ENCODE data around the gene TMEM175. TPM values are rescaled to one million over a fixed set of nuclear protein-coding genes. Genes with fewer than 3 reads are reported as not detected.

TMEM175 gene
- total RNA-seq, 2 donors from 2014 or later = 36.9 to 43.6 TPM

- no peak for ATAC-seq
- Mint-ChIP-seq H3K4me1 (no peaks in the 10 kb centered on the region), H3K27ac (no peak overlapping the region), H3K36me3 (ENCODE audit: low read depth) (no peaks in the 10 kb centered on the region), H3K4me3 (no peak overlapping the region), H3K27me3 (no peaks in the 10 kb centered on the region)
- H3K9me3 ChIP-seq (ENCODE audit: control insufficient read depth, low read length, poor library complexity, severe bottlenecking) = no peaks in the 10 kb centered on the region
- DNase-seq = no peak
Measured at GRCh38 chr4:965048-965765, 32.9 kb downstream of the TMEM175 start.

- H3K9me3 ChIP-seq (ENCODE audit: control insufficient read depth, low read length, poor library complexity, severe bottlenecking) = no peaks in the 10 kb centered on the region
- ATAC-seq (no peak), DNase-seq (no peak)
- Mint-ChIP-seq H3K27me3 (no peaks in the 10 kb centered on the region), H3K4me1 (peaks cover 2% of the 10 kb centered on the region), H3K36me3 (ENCODE audit: low read depth) (no peaks in the 10 kb centered on the region), H3K27ac (no peak overlapping the region), H3K4me3 (no peak overlapping the region)
Measured at GRCh38 chr4:965766-966134, 33.5 kb downstream of the TMEM175 start.

- no peak overlapping the region for H3K27ac Mint-ChIP-seq
- H3K9me3 ChIP-seq (ENCODE audit: control insufficient read depth, low read length, poor library complexity, severe bottlenecking) = no peaks in the 10 kb centered on the region
- ATAC-seq (no peak), DNase-seq (no peak)
- no peaks in the 10 kb centered on the region for H3K27me3 Mint-ChIP-seq
- no peaks in the 10 kb centered on the region for H3K36me3 Mint-ChIP-seq (ENCODE audit: low read depth)
- no peak overlapping the region for H3K4me3 Mint-ChIP-seq
- peaks cover 6% of the 10 kb centered on the region for H3K4me1 Mint-ChIP-seq
Measured at GRCh38 chr4:966266-967112, 34.2 kb downstream of the TMEM175 start.

- Mint-ChIP-seq H3K36me3 (ENCODE audit: low read depth) (no peaks in the 10 kb centered on the region), H3K4me1 (peaks cover 6% of the 10 kb centered on the region), H3K27ac (no peak overlapping the region), H3K4me3 (peak overlapping the region; percentile 25), H3K27me3 (no peaks in the 10 kb centered on the region)
- no peak for DNase-seq
- peak; percentile 26 for ATAC-seq
- H3K9me3 ChIP-seq (ENCODE audit: control insufficient read depth, low read length, poor library complexity, severe bottlenecking) = no peaks in the 10 kb centered on the region
Measured at GRCh38 chr4:967113-968104, 35.1 kb downstream of the TMEM175 start.

- DNase-seq = no peak
- peaks cover 6% of the 10 kb centered on the region for H3K4me1 Mint-ChIP-seq
- H3K4me3 Mint-ChIP-seq = peak overlapping the region; percentile 25
- H3K27ac Mint-ChIP-seq = no peak overlapping the region
- no peaks in the 10 kb centered on the region for H3K36me3 Mint-ChIP-seq (ENCODE audit: low read depth)
- no peaks in the 10 kb centered on the region for H3K9me3 ChIP-seq (ENCODE audit: control insufficient read depth, low read length, poor library complexity, severe bottlenecking)
- no peaks in the 10 kb centered on the region for H3K27me3 Mint-ChIP-seq
- ATAC-seq = no peak
Measured at GRCh38 chr4:968221-968620, 36.0 kb downstream of the TMEM175 start.

- no peaks in the 10 kb centered on the region for H3K9me3 ChIP-seq (ENCODE audit: control insufficient read depth, low read length, poor library complexity, severe bottlenecking)
- Mint-ChIP-seq H3K4me3 (no peak overlapping the region), H3K36me3 (ENCODE audit: low read depth) (no peaks in the 10 kb centered on the region), H3K27me3 (no peaks in the 10 kb centered on the region), H3K27ac (no peak overlapping the region), H3K4me1 (peaks cover 6% of the 10 kb centered on the region)
- ATAC-seq (no peak), DNase-seq (no peak)
Measured at GRCh38 chr4:968621-969394, 36.5 kb downstream of the TMEM175 start.

GRCh38 chr4:970046-970745, 37.9 kb downstream of the TMEM175 start:
- no peak for ATAC-seq
- H3K27ac Mint-ChIP-seq = no peak overlapping the region
- H3K4me3 Mint-ChIP-seq = no peak overlapping the region
- H3K36me3 Mint-ChIP-seq (ENCODE audit: low read depth) = no peaks in the 10 kb centered on the region
- no peaks in the 10 kb centered on the region for H3K27me3 Mint-ChIP-seq
- peaks cover 6% of the 10 kb centered on the region for H3K4me1 Mint-ChIP-seq
- DNase-seq = no peak
- H3K9me3 ChIP-seq (ENCODE audit: control insufficient read depth, low read length, poor library complexity, severe bottlenecking) = no peaks in the 10 kb centered on the region

GRCh38 chr4:970854-971520, 38.7 kb downstream of the TMEM175 start:
- no peak for DNase-seq
- H3K9me3 ChIP-seq (ENCODE audit: control insufficient read depth, low read length, poor library complexity, severe bottlenecking) = no peaks in the 10 kb centered on the region
- no peak for ATAC-seq
- H3K4me1 Mint-ChIP-seq = peaks cover 6% of the 10 kb centered on the region
- no peaks in the 10 kb centered on the region for H3K36me3 Mint-ChIP-seq (ENCODE audit: low read depth)
- H3K27me3 Mint-ChIP-seq = no peaks in the 10 kb centered on the region
- no peak overlapping the region for H3K27ac Mint-ChIP-seq
- H3K4me3 Mint-ChIP-seq = peak overlapping the region; percentile 73

GRCh38 chr4:971666-972500, 39.6 kb downstream of the TMEM175 start:
- no peak for ATAC-seq
- DNase-seq = no peak
- H3K9me3 ChIP-seq (ENCODE audit: control insufficient read depth, low read length, poor library complexity, severe bottlenecking) = no peaks in the 10 kb centered on the region
- H3K27me3 Mint-ChIP-seq = no peaks in the 10 kb centered on the region
- H3K36me3 Mint-ChIP-seq (ENCODE audit: low read depth) = no peaks in the 10 kb centered on the region
- peak overlapping the region; percentile 73 for H3K4me3 Mint-ChIP-seq
- H3K27ac Mint-ChIP-seq = no peak overlapping the region
- peaks cover 6% of the 10 kb centered on the region for H3K4me1 Mint-ChIP-seq

GRCh38 chr4:972651-973424, 40.6 kb downstream of the TMEM175 start:
- no peak overlapping the region for H3K27ac Mint-ChIP-seq
- ATAC-seq (peak; percentile 61), DNase-seq (peak; percentile 34 to 52 (median 52))
- no peaks in the 10 kb centered on the region for H3K27me3 Mint-ChIP-seq
- H3K4me1 Mint-ChIP-seq = peaks cover 6% of the 10 kb centered on the region
- no peaks in the 10 kb centered on the region for H3K36me3 Mint-ChIP-seq (ENCODE audit: low read depth)
- no peaks in the 10 kb centered on the region for H3K9me3 ChIP-seq (ENCODE audit: control insufficient read depth, low read length, poor library complexity, severe bottlenecking)
- H3K4me3 Mint-ChIP-seq = peak overlapping the region; percentile 60
